Limb (tissue), 2 donors: ENCODE measurements around the gene HINT2.

Source experiments
- DNase-seq, 2 donors: peaks; one replicate each; pipeline ENCODE4 v3.0.0-alpha.2; 2016; ENCODE audit errors: extremely low spot score in 2 of 2

Gene HINT2

DNA sequence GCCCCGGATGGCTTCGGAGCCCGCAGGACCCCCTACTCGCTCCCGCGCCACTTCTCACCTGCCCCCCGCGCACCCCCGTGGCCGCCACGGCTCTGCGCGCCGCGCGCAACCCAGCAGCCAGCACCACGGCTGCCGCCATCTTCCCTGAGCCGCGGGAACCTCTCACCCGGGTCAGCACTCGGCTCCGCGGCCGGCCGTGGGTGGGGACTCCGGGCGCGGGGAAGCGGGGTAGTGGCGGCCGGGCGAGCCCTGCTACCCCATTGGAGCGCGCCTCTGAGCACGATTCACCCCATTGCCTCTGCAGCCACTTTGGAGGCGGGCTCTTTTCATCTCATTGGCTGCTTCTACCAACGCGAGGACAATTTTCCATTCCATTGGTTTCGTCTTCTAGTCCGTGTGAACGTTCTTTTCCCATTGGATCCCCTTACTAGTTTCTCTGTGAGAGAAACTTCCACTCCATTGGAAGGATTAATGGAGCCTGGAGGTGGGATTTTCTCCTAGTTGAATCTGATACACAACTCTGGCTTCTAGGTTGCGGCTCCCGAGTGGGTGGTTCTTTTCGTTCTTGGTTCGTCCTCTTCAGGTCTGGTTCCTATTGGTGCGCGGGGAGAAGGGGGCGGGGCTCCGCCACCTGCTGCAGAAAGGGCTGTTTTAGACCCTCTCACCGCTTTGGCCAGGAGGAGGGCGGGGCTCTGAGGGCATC, at the start of gene HINT2:
TSS of gene HINT2 (minus strand) at position 202 of the 703 bp plus-strand sequence. CDS start at position 139, 63 bp downstream.
- peak; percentile 95 to 98 for DNase-seq

DNA sequence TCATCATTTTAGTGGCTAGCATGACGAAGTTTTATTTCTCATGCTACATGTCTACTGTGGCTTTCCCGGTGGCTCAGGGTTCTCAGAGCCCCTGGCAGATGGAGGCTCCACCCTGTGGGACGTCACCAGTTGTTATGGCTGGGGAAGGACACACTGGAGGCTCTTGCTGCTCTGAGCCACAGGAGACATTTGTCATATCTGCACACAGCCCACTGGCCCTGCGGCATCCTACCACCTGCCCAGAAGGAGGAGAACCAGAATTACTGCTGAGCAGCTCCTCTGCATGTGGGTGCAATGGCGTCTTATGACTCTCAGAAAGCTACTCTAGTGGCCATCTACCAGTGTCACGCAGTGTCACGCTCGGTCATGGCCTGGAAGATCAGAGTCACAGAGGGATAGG, 48.7 kb upstream of the HINT2 start:
- no peak for DNase-seq

DNA sequence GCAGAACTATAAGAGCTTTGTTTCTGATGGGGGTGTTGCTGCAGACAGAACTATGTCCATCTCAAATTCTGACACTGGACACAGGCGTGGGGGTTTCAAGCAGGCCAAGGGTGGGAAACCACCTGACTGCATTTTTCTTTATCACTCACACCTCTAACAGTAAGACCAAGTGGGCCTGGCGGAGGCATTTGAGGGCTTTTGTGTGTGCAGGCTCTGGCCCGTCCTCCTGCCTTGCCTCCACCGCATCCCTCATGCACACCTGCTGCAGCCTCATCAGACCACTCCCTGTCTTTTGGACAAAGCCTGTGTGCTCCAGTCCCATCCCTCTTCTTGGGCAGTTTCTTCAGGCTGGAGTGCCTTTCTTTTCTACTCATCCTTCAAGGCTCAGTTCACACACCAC, 47.5 kb upstream of the HINT2 start:
- no peak for DNase-seq

DNA sequence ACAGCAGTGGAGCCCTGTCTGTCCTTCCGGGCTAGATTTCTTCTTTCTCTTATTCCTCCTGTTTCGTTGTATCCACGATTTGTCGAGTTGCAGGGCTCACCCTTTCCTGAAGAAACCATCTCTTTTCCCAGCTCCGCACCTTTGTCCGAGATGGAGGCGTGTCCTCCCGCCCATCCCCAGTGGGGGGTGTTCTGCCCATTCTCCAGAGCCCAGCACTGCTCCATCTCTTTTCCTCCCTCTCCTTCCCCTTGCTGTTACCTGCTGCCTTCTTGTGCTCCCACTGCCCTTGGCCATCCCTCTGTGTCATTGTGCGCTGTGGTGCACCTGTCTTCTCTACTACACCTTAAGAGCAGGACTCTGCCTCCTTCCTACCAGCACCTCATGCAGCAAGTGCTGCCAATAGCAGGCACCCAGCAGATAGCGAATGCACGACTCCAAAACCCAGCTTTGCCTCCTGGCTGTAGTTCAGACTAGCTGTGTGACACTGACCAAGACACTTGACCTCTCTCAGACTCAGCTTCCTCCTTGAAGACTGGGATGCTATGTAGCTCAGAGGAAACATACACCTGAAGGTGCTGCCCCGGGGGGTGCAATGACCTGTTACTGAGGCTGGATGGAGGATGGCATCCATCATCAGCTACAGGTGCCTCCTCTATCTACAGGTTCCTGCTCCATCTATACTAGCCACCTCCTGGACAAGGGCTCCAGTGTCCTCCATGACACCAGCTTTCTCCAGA, 46.5 kb upstream of the HINT2 start:
- DNase-seq = no peak

DNA sequence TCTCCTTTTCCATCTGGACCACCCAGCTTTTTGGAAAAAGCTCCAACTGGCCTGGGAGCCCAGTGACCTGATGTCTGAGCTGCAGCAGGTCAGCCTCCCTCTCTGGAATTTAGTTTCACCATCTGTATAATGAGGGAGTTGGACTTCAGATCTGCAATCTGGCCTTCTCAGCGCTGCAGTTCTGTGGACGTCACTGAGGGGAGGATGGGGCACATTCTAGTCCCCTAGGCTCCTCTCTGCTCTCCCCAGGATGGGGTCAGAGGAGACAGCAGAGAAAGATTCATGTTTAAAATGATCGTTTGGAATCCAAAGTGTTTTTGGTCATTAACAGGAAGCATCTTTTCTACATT, 45.1 kb upstream of the HINT2 start:
- DNase-seq = no peak

DNA sequence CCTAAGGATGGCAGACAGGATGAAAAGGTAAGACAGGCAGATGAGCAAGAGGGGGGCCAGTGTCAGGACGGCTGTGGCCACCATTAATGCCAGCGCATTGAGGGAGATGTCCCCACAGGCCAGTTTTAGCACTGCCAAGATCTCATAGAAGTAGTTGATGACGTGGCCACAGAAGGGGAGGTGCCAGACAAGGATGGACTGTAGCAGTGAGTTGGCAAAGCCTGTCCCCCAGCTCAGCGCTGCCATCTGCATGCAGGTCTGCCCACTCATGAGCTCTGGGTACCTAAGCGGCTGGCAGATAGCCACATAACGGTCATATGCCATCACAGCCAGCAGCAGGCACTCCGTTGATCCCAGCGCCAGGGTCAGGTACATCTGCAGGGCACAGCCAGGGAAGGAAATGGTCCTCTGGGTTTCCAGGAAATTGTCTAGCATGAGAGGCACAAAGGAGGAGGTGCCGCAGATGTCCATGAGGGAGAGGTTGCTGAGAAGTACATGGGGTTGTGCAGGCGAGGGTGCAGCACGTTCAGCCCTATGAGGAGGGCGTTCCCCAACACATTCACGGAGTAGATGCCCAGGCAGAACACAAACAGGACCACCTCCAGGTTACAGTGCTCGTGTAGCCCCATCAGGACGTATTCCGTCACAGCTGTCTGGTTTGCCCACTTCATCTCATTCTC, 44.6 kb upstream of the HINT2 start:
- no peak for DNase-seq

DNA sequence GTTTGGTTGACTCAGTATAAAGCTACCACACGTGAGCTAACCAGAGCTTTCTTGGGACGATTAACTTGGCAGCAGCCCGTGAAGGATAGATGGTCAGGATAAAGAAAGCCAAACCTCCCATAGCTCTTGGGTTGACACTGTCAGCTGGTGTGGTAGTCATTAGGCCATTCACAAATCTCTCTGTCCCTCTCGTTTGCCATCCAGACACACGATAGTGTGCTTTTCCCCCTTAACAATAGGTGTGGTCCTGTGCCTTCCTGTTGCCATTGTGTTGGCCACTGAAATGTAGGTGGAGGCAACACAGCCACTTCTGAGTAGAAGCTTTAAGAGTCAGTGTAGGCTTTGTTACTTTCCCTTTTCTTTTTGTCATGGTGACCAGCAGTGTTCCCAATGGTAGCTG, 43.6 kb upstream of the HINT2 start:
- DNase-seq = no peak

DNA sequence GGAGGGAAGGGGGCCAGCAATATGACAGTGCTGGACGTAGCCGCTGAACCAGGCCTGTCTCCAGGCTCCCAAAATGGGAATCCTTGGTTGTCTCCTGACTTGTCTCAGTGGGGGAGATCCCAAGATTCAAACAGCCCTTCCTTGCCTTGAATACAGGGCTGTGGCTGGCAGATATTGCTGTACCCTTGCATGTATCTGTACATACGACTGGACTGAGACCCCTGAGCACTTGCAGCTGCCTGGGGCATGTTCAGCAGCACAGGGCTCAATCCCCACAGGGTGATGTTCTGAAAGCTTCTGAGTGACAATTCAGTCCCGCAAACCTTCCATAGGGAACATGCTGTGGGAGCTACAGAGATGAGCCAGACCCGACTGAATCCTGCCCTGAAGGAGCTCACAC, 42.0 kb upstream of the HINT2 start:
- DNase-seq = no peak

DNA sequence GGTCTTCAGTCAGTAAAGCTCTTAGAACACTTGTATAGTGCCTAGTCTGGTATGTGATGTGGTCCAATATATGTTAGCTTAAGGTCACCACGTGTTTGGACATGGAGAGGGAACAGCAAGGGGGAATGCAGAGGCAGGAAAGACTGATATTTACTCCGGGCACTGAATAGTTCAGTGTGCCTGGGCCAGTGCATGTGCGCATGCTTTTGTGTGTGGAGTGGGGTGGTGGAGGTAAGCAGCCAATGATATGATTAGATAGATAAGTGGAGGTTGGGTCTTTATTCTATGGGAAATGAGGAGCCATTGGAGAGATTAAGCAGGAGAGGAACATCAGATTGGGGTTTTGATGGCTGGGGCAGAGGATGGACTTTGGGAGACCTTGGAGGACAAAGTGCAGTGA, 41.4 kb upstream of the HINT2 start:
- no peak for DNase-seq

DNA sequence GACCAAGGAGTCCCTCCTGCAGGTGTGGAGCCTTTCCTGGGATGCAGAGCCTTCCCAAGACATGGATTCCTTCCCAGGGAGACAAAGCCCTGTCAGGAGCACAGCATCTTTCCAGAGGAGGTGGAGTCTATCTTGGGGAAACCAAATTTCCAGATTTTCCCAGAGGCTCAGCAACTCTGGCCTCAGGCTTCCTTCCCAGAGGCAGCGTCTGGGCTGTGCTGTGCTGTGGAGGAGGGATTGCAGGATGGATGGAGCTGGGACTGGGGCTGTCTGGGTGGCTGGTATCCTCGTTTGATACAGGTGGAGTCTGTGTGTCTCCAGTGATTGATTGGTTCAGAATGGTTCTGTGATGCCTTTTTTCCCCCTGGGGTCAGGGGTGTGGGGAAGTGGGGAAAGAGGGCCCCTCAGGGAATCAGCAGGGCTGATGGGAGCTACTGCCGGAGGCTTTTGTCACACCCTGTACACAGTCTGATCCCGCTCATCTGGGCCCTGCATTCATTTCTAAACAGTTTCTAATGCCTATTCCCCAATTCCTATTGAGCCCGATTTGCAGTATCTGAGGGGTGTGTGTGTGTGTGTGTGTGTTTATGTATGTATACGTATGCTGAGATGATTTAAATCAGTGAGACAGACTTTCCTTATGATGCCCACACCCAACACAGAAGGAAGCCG, 39.4 kb upstream of the HINT2 start:
- peak in 1 of 2 donors; percentile 6 for DNase-seq

DNA sequence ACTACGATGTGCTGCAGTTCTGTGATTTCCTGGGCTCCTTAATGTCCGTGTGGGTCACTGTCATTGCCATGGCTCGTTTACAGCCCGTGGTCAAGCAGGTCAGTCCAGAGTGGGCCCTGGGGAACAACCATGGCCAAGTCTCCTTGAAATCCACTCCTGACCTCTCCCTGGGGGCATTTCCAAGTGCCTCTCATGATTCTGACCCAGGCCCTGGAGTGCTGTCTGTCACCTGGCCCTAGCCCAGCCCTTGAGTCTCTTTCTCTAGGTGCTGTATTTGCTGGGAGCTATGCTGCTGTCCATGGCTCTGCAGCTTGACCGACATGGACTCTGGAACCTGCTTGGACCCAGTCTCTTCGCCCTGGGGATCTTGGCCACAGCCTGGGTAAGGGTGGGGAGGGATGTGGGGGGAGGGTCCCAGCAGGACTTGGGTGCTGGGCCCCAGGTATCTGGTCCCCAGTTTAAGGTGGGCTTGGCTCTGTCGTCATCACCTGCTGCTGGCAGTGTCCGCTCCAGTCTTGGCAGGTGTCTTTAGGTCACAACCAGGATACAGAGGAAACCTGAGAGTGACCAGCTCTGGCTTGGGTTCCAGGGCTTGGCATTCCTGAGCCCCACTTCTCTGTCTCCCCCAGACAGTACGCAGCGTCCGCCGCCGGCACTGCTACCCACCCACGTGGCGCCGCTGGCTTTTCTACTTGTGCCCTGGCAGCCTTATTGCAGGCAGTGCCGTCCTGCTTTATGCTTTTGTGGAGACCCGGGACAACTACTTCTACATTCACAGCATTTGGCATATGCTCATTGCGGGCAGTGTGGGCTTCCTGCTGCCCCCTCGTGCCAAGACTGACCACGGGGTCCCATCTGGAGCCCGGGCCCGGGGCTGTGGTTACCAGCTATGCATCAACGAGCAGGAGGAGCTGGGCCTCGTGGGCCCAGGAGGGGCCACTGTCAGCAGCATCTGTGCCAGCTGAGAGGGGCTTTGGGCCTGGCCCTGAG, 38.3 kb upstream of the HINT2 start:
- peak in 1 of 2 donors; percentile 16 for DNase-seq

DNA sequence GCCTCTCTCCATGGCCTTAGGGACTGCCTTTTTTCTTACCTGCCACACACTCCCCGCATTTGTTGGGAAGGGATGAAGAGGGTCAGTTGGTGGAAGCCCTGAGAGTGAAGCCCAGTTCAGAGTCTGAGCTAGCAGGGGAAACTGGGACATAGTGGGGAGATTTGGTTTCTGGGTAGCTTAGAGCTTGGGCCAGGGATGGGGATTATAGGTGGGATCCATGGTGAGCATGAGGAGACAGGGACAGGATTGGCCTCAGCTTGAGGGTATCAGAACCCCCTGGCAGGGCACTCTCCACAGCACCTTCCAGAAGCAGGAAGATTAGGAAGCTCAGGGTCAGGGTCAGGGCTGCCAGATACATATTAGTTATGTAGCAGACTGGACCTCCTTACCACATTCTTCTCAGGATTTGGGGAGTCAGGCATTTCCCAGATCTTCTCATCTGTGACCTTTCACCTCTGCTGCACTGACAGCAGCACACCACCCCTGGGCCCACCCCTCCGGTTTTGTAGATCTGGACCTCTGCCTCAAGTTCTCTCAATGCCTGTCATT, 37.5 kb upstream of the HINT2 start:
- DNase-seq = no peak

DNA sequence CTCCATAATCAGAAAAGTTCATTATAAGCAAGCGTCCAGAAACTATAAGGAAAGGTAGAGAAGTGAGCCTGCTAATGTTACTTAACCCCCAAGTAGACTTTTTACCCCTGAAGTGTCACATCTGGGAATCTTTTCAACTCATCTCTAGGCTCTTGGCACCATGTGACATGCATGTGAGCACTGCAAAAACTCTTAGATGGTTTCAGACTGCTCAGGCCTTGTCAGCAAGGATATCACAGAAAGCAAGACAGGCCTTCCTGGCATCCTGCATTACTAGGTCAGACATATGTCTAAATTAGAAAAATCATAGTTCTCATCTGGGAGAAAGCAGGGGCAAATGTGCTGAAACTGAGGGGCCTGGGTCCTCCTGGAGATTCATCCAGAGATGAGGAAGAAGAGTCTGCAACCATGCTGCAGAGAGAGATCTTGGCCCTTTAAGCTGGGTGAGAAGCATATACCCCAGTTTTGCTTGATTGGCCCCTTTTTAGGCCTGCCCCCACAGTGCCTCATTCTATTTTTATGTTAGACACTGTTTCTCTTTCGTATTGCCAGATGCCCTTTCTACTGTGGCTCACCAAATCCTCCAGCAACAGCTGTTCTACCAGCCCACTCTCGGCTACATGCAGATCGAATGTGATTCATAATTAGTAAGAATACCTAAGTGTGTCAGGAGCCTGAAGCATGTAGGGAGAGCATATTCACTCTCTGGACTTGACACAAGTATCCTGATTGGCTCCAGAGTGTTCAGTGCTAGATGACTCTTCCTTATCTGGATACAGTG, 33.1 kb upstream of the HINT2 start:
- peak in 1 of 2 donors; percentile 23 for DNase-seq

DNA sequence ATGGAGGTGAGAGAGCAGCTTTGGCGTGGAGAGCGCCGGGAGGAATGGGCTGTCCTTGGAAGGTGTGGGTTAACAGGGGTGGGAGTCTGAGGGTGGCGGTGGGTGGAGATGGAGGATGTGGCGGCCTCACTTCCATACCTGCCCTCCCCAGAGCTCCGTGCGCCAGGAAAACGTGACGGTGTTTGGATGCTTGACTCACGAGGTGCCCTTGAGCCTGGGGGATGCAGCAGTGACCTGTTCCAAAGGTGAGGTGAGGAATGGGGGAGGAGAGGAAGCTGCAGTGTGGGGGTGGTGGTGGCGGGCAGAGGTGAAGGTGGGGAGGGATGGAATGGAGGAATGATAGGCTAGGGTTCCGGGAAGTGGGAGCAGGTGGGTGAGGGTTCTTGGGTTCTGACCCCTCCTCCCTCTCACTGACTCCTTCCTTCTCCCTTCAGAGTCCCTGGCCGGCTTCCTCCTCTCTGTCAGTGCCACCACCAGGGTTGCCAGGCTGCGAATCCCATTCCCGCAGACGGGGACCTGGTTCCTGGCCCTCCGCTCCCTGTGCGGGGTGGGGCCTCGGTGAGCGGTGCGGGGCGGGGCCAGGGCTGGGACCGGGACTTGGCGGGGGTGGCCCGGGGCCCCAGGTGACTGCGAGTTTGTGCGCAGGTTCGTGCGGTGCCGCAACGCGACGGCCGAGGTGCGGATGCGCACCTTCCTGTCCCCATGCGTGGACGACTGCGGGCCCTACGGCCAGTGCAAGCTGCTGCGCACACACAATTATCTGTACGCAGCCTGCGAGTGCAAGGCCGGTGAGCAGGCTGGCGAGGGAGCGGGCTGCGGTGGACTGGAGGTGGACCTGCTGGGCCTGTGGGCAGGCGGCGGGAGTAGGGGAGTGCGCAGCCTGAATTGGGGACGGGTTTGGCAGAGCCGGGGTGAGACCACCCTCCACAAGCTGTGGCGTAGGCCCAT, 31.3 kb upstream of the HINT2 start:
- DNase-seq = no peak

DNA sequence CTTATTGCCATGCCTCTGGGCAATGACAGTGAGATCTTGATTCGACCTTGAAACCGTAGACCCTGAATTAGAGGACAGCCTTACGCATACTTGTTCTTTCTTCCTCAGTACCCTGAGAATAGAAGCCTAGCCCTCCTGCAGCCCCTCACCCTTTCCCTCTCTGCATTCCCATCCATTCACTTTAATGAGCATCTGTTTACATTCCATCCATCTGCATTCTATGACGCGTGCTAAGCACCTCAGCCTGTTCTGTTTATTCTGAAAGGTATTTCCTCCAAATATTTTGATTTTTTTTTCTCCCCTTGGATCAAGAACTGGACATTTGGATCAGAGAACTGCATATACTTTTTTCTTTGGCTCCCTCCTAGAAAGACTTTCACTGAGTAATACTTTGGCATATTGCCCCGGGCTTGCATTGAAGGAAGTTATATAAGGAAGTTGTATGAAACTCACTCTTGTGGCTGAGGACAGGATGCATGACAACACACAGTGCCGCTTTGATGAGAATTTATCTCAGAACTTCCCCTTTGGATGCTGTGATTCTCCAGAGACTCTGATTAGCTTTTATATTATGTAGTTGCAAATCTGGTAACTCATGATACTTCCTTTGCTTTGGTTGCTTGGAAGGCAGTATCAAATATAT, 29.9 kb upstream of the HINT2 start:
- peak in 1 of 2 donors; percentile 90 for DNase-seq

DNA sequence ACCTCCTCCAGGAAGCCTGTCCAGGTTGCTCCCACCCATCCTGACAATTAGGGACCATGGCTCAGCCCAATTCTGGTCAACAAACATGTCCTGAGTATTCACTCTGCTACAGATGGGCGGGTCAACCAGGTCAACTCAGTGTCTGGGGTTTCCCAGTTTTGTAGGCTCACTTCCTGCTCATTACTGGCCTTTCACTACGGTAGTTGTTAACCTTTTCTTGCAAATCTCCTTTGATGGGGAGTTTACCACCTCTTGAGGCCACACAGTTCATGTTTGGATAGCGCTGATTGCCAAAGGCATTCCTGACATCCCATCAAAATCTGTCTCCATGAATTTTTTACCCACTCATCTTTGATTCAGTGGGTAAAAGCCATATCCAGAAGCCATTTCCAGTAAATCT, 28.0 kb upstream of the HINT2 start:
- DNase-seq = no peak

DNA sequence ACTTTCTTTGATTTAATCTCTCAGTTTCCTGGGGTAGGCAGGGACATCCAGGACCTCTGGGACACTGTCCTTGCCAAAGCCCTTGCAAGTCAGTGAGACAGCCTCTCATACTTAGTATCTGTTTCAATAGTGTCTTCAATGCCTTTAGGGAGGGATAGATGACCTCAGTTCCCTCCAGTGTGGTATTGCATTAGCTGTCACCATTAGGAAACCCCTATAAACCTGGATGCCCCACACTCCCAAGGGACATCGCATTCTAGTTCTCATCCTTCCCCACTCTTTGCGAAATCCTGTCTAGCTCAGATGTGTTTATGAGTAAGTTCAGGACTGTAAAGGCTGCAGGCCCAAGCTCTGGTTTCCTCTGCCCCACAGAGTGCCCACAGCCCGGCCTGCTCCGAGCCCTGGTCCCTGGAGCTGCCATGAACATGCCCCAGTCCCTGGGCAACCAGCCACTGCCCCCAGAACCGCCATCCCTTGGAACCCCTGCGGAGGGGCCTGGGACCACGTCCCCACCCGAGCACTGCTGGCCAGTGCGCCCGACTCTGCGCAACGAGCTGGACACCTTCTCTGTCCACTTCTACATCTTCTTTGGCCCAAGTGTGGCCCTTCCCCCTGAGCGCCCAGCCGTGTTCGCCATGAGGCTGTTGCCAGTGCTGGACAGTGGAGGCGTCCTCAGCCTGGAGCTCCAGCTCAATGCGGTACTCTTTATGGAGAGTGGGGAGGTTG, 27.3 kb upstream of the HINT2 start:
- DNase-seq = no peak

DNA sequence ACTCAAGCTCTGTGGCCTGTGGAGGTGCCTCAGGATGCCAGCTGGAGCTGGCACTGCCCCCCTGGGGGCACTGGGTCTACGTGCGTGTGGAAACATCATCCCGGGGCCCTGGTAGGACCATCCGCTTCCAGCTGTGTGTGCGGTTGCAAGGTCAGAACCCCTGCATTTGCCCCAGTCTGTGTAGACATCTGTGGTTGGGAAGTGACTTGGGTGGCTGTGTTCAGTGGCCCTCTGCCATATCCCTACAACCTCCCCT, 26.7 kb upstream of the HINT2 start:
- no peak for DNase-seq
